ENCODE measurements around the gene GUCY2C.

Gene GUCY2C

DNA sequence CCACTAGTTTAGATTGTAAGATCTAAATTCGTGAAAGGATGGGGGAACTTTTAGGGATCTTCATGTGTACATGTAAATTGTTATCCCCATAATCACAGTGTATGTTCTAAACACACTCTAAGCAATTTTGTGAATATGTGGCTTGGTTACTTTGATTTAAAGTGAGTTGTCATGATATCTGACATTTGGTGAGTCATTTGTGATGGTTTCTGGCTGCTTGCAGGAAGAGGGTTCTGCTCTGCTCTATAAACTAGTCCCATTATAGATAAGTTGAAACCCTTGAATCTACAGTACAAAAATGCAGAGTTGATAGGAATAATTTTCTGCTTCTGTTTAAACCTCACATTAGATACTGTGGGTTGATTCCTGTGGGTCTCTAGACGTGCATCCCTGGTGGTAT lies 14.8 kb downstream of the GUCY2C start:
- no peak for DNase-seq

DNA sequence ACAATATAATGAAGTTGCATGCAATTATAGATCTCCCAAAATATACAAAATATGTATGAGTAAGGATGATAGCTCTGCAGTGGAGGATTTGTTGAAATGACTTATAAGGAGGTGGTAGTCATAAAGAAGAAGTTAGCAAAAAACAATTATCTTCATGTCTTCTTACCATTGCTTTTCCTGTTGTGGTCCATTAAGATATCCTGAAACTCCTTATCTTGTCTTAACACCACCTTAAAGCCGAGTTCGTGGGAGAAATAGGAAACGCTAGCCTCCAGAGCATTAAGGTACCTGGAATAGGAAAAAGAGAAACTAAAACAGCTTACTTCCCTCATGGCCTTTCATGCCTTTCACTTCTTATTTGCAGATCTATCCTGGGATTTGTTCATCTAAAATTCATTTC lies 15.2 kb downstream of the GUCY2C start:
- no peak for DNase-seq

DNA sequence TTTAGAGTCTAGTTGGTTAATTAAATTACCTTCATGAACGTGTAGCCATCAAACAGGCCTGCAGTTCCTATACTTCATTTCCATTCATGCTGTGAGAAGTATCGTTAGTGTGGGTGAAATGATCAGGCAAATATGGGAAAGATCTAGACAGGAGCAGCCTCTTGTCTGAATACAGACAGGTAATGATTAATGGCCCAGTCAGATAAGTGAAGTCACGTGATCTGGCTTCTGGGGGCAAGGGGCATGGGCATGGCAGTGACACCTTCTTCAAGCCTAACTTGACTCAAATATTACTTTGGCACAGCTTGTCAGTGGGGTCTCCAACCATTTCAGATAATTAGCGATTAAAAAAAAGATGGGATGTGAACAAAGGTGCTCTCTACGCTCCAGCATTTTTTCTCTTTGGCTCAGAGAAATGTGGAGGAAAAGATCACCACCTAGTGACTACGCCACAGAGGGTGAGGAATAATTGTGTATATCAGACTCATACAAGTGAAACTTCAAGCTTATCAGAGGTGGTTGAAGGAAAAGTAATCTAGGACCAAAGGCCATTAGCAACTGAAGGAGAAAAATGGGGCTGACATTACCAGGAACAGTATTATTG lies 17.8 kb downstream of the GUCY2C start:
- DNase-seq = no peak

DNA sequence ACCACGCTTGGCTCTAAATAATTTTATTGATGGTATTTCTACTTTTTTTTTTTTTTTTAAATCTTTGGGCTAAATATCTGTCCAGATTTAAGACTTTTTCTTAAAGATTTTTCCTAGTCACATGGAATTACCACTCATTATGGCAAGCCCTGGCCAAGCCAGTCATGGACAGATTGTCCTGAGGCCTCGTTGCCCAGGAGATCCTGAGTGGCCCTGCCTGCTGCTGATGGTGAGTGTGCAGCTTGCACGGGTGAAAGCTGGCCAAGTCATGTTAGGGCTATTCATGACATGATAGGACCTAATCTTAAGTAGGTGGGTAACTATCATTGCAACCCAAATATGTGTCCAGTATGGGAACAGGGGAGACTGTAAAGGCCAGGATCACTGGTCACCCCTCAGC lies 27.8 kb downstream of the GUCY2C start:
- no peak for DNase-seq

DNA sequence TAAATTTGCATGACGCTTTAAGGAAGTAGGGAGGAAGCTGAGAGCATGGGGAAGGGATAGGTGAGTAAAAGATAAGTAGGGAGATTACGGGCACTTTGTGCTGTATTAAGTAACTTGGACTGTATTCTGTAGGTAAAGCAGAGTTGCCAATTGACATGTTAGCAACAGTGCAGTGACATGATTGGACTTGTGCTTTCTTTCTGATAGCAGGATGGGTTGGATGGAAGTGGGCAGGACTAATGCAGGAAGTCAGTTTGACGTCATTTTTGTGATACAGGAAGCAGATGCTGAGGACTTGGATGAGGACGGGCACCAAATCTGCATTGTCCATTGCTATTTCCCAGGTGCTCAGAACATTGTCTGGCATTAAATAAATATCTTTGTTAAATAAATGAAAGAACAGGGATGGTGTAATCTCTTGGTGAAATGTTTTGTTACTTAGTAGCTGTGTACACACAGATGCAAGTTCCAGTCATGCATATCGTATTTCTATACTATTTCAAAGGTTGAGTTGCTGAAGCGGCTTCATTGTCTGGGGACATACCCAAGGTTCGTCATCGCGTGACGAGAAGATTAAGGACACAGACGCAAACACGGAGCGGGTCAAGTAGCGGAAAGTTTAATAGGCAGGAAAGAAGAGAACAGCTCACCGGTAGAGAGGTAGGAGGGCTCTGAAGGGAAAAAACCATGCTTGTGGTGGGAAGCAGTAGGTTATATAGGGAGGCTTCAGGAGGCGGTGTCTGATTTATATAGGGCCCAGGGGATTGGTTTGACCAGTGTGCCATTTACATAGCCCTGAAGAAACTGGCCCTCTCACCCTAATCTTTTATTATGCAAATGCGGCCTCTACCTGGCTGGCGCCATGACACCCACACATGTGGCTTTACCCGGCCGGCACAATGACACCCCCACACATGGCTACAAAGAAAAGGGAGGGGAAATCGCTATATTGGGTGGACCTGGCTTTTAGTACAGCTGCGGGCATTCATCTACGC lies 30.7 kb downstream of the GUCY2C start:
- DNase-seq = no peak

DNA sequence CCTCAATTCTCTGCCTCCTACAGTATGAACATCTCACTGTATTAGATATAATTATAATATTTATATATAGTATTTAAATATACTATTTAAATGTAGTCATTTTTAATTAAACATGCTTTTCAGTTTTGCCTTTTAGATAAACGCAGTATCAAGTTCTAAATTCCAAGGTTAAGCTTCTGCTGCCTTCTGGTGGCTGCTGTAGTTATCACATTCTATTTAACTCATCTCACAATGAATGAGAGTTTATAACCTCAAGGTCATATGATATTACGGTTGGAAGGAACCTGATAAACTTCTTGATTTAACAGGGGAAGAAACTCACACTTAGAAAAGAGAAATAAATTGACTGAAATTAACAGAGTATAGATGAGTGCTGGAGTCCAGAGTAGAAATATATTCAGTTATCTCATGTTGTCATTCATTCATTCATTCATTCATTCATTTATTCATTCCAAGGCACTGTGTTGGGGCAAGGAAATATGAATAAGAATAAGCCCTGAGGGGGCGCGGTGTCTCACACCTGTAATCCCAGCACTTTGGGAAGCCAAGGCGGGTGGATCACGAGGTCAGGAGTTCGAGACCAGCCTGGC lies 31.9 kb downstream of the GUCY2C start:
- DNase-seq = peak; percentile 46

DNA sequence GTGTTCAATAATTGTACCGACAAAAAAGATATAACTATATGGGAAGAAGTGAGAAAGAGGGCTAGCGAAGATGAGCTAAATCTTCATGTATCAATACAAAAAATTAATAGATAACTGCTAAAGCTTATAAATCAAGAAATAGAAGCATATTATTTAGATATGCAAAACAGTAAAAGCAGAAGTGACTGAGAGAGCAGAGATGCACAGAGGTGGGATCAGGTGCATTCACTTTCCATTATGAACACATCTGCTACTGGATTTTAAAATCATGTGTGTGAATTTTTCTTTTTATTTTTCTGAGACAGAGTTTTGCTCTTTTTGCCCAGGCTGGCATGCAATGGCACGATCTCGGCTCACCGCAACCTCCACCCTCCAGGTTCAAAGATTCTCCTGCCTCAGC lies 33.4 kb downstream of the GUCY2C start:
- DNase-seq = no peak

DNA sequence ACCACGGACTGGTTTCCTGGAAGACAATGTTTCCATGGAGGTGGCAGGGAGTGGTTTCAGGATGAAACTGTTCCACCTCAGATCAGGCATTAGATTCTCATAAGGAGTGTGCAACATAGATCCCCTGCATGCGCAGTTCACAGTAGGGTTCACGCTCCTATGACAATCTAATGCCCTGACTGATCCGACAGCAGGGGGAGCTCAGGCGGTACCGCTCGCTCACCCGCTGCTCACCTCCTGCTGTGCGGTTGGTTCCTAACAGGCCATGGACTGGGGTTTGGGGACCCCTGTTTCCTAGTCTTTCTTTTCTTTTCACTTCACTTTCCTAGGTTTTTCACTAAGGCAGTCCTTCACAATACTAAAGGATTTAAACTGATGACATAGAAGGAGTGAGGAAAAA lies 39.6 kb downstream of the GUCY2C start:
- no peak for DNase-seq

DNA sequence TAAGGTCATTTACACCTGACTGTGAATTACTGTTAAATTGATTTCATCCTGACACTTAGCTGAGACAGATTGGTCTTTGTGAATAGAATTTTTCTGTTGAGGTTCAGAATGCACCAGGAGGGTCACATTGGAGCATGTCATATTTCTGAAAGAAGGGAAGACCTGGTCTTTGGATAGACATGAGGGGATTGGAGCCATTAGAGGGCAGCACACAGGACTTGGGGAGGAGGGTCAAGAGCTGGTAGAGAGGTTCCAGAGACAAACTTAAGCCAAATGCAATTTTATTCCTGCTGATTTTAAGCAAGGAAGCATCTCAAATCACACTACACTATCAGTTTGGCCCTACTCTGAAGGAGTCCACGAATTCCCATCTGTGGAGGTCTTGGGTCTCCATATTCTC lies 41.1 kb downstream of the GUCY2C start:
- no peak for DNase-seq

DNA sequence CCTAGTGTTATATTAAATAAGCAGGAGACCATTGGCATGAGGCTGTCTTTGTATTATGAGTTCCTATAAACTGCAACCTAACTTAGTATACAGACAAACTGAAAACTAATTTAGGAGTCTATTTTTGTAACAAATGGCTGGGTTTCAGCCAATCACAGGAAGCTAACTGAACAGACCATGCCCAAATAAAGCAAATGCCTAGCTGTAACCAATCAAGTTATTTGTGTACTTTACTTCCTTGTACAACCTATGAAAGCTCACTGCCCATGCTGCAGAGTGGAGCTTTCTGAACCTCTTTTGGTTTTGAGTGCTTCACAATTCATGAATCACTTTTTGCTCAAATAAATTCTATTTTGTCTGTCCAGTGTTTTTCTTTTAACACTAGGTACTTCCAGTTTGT lies 41.6 kb downstream of the GUCY2C start:
- no peak for DNase-seq

DNA sequence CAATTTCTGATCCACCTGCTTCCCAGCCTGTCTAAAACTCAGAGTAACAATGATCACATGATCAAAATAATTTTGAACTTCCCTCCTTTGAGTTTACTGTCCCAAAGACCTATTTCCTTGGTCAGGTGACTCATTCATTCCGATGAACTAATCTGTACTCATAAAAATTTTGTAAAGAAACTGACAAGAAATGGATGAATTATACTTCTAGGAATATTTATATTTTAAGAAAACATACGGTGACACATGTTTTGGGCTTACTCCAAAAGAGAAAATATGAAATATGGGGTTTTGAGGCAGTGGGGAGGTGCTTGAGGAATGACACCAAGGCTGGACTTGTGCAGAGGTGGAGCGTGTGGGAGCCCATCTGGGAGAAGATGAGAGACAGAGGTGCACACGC lies 42.0 kb downstream of the GUCY2C start:
- no peak for DNase-seq

DNA sequence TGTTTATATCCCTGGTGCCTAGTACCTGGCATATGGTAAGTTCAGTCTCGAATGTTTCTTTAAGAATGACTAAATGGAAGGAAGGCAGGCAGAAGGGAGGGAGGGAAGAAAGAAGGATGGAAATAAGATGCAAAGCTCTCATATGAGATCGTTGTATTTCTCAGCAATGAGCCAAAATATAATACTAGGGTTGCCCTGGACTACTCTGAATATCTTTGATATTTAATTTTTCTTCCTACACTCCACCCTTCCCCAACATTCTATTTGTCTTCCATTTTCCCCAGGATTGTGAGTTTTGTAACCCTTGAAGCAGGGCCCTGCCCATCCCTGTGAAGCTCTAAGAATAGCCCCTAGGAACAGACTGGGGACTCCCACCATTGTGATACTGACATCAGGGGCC lies 43.9 kb downstream of the GUCY2C start:
- DNase-seq = no peak

DNA sequence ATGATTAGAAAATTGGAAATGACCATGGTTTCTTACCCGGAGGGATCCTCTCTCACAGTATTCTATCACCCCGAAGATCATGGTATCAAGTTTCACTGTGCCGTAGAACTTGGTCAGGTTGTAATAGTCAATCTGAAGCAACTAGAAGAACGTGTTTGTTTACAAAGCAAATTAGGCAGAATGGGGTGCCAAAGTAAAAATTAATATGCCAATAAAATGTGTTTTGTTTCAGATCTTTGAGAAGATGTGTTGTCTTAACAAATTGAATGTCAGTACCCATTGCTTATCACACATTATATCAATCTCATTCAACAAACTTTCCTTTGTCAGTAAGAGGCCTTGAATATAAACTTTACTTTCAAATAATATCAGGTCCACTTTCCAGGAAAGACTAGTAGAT lies 45.0 kb downstream of the GUCY2C start:
- no peak for DNase-seq

DNA sequence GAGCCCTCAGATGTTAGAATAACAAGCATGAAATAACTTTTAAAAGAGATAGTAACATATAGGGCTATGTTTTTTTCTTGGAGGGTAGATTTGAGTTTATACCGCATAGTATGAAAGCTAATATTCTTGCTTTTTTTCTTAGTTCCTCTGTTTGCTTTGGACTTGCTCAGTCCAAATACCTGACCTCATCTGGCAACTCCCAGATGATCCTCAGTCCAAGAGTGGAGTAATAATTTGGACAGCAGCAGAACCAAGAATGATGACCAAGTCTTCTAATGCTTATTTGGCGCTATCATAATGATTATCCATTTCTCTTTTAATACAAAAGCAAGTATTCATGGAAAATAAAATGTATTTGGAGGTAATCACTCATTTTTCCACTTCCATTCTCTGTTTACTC lies 45.6 kb downstream of the GUCY2C start:
- no peak for DNase-seq

DNA sequence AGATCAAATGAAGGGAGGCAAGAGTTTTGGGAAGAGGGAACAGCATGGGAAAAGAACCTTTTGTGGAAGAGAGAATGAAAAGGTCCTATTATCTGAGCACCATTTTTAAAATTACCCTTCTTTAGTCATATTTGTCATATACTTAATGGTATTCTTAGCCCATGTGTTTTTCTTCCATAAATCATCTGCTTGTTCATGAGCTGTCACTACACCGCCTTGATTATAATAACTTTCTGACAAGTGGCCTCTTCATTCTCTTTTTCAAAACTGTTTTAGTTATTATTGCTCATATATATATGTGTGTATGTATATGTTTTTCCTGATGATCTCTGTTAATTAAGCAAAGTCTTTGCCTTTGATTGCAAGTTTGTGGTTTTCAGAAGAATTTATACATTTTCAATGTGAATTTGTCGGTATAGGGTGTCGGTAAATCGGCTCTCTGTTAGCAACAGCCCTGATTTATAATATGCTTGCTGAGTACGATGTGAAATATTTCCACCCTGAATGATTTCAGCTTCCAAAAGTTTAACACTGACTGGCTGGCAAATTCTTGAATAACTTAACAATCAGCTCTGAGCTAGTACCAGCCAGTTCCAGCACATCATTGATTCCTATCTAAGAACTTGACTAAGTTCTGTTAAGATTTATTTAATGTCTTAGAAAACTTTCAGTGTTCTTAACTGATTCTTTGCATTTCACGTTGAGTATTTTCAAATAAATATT lies 49.2 kb downstream of the GUCY2C start:
- DNase-seq = no peak

DNA sequence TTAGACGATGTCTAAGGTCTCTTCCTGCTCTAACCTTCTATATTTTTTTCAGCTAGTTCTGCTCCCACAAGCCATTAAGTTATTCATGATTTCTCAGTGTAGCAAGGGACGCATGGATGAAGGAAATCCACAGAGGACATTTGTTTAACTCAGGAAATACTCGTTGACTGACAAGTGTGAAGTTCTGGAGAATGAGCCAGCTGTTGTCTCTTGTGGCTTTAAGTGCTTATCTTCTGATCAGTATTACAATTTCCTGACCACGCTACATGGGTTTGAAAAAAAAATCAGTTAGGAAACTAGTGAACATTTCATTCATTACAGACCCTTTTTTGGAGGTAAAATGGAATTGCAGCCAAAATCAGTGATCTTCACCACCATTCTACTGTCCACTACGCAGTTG lies 53.1 kb downstream of the GUCY2C start:
- peak; percentile 59 for DNase-seq

DNA sequence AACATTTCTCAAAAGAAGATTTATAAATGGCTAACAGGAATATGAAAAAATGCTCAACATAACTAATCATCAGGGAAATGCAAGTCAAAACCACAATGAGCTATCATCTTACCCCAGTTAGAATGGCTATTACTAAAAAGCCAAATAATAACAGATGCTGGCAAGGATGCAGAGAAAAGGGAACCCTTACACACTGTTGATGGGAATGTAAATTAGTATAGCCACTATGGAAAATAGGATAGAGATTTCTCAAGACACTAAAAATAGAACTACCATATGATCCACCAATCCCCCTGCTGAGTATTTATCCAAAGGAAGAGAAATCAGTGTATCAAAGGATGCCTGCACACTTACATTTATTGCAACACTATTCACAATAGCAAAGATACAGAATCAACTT lies 58.3 kb downstream of the GUCY2C start:
- DNase-seq = no peak

DNA sequence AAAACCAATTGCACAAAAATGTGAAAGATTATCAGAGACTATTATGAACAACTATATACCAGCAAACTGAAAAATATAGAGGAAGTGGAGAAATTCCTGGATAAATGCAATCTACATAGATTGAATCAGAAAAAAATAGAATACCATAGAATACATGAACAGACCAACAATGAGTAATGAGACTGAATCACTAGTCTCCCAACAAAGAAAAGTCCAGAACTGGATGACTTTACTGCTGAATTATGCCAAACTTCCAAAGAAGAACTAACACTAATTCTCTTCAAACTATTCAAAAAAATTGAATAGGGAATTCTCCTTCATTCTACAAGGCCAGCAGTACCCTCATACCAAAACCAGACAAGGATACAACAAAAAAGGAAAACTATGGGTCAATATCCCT lies 60.6 kb downstream of the GUCY2C start:
- no peak for DNase-seq

DNA sequence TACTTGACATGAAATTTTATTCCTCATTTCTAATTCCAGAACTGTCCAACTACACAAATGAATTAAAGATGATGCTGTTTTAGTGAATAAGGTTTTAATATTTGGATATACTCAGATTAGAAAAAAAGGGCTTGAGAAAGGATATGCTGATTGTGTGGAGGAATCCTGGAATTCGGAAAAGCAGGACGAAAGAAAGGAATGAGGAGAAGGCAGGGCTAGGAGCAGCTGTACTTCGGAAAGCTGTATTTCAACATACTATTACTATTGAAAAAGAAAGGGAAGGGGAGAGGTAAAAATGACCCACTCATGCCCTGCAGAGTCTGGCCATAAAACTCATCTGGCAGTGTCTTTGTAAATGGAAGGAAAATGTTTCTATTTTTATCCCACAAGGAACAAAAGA lies 65.6 kb downstream of the GUCY2C start:
- no peak for DNase-seq

DNA sequence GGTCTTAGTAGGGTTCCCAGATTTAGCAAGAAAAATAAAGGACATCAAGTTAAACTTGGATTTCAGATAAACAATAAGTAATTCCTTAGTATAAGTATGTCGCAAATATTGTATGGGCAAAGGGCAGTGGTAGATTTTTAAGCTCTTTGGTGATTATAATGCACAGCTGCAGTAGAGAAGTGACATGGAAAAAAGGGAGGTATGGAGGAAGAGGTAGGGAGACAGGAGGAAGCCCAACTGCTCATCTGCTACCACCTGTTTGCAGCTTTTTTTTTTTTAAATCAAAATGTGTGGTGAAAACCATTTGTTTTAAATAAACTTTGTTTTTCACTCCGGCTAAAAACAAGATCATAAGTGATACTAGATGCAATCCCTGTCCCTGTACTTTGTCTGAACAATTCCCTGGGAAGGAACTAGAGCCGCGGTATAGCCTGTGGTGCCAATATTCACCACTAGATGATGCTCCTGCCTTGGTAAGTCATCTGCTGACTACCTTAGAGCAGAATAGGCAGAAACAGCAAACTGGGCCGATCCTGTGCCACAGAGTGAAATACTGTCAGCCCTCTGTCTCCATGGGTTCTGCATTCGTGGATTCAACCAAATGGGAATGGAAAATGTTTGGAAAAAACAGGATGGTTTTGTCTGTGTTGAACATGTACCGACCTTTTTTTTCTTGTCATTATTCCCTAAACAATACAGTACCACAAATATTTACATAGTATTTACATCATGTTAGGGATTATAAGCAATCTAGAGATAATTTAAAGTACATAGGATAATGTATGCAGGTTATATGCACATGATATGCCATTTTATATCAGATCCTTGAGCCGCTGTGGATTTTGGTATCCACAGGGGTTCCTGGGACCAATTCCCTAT lies 66.3 kb downstream of the GUCY2C start:
- DNase-seq = peak; percentile 57

DNA sequence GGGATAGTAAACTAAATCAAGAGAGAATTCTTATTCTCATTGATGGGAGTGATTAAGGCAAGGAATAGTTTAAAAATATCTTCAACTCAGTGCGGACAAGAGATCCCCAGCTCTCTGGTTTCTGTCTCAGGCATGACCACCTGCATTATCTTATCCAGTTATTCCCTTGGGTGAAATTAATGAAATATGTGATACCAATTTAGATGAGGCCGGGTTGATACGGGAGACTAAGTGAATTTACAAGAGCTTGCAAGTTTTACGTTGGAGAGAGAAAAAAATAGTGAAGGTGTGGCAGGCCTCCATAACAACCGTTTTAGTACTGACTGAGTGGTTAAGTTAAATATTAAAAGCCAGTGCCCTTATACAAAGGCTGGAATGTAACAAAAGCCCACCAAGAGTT lies 67.6 kb downstream of the GUCY2C start:
- DNase-seq = no peak

DNA sequence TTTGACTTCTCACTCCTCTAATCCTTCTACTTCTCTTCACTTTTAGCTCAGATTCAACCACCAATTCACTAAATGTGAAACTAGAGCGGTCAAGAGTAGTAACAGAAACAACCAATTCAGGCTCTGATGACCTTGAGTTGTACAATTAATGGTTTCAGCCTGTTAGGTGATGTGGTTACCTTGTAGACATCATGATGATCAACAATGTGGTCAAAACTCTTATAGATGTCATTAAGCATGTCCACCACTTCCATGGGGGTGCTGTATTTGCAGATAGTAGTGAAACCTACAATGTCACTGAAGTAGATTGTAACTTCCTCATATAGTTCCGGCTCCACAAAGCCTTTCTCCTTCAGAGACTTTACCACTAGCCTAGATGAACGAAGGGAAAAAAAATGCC lies 74.6 kb downstream of the GUCY2C start:
- no peak for DNase-seq
